Activated CD8-positive, alpha-beta T cell treated with anti-CD3 and anti-CD28 coated beads for 36 hours (primary cell): ENCODE measurements around the gene ITGB5. TPM values are rescaled to one million over a fixed set of nuclear protein-coding genes. Genes with fewer than 3 reads are reported as not detected.

Source experiments
- ATAC-seq: fragments of 200-7000 bp; cut with Tn5 transposase; one replicate; pipeline ENCODE4 v1.10.0; 2021; ENCODE audit warnings: mild to moderate bottlenecking, moderate library complexity
- CTCF ChIA-PET: fragments of 350-600 bp; sonication (Branson Sonifier 250); formaldehyde crosslinking; loops from one replicate; lab custom pipeline; 2021; ENCODE audit warnings: antibody characterized with exemption; lab: Charles Lee
- POLR2A ChIA-PET: fragments of 350-600 bp; sonication (Branson Sonifier 250); formaldehyde crosslinking; loops from one replicate; lab custom pipeline; 2021; ENCODE audit warnings: antibody characterized with exemption; lab: Charles Lee
- DNase-seq: peaks from one replicate; pipeline ENCODE4 v3.0.0-alpha.2; 2020
- H3K27ac Mint-ChIP-seq: one replicate; pipeline ENCODE4 v1.8.0; 2021; ENCODE audit warnings: mild to moderate bottlenecking, mixed read lengths
- H3K27me3 Mint-ChIP-seq: one replicate; pipeline ENCODE4 v1.8.0; 2021; ENCODE audit warnings: mixed read lengths
- H3K36me3 Mint-ChIP-seq: one replicate; pipeline ENCODE4 v1.8.0; 2021; ENCODE audit warnings: low read depth, mixed read lengths
- H3K4me1 Mint-ChIP-seq: one replicate; pipeline ENCODE4 v1.8.0; 2021; ENCODE audit warnings: low read depth, mixed read lengths
- H3K4me3 Mint-ChIP-seq: one replicate; pipeline ENCODE4 v1.8.0; 2021; ENCODE audit warnings: mild to moderate bottlenecking, moderate library complexity, mixed read lengths
- H3K9me3 Mint-ChIP-seq: one replicate; pipeline ENCODE4 v1.8.0; 2021; ENCODE audit warnings: mixed read lengths
- intact Hi-C: fragments of 100-400 bp; cut with micrococcal nuclease; formaldehyde crosslinking; loops from one replicate; pipeline ENCODE4 v1.10.0; 2022
- total RNA-seq, 2 experiments: library from RNA; stranded (reverse); gene quantifications; one replicate each; pipeline ENCODE4 v1.2.3, GENCODE V29; 2021
- TF ChIP-seq, protein P1 (sequence below): fragments of 200-600 bp; IDR thresholded peaks from one replicate; pipeline ENCODE4 v1.8.0; 2022; ENCODE audit warnings: antibody characterized with exemption, mild to moderate bottlenecking

Gene ITGB5
- total RNA-seq, 2 experiments from 2014 or later = 0.41 to 1.1 TPM

DNA sequence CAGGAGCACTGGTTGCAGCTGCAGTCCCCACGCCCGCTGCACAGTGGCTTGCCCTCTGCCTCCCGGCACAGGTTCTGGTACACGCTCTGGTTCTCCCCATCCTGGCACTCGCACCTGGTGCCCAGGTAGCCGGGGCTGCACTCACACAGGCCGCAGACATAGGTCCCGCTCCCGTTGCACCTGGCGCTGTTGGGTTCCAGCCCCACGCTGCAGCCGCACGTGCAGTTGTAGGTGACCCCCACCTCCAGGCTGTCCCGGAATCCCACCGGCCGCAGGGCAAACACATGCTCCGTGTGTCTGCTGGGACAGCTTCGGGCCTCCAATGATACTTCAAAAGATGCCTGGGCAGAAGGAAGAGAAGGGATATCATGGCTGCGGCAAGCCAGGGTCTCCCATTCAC, 90.7 kb downstream of the ITGB5 start:
- TF ChIP-seq, protein P1, sequence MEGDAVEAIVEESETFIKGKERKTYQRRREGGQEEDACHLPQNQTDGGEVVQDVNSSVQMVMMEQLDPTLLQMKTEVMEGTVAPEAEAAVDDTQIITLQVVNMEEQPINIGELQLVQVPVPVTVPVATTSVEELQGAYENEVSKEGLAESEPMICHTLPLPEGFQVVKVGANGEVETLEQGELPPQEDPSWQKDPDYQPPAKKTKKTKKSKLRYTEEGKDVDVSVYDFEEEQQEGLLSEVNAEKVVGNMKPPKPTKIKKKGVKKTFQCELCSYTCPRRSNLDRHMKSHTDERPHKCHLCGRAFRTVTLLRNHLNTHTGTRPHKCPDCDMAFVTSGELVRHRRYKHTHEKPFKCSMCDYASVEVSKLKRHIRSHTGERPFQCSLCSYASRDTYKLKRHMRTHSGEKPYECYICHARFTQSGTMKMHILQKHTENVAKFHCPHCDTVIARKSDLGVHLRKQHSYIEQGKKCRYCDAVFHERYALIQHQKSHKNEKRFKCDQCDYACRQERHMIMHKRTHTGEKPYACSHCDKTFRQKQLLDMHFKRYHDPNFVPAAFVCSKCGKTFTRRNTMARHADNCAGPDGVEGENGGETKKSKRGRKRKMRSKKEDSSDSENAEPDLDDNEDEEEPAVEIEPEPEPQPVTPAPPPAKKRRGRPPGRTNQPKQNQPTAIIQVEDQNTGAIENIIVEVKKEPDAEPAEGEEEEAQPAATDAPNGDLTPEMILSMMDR = no peak
- H3K36me3 Mint-ChIP-seq = no peaks in the 10 kb centered on the region
- H3K27ac Mint-ChIP-seq = no peak overlapping the region
- ATAC-seq (no peak), DNase-seq (no peak)
- intact Hi-C loops = no loop called here
- peaks cover 1% of the 10 kb centered on the region for H3K4me1 Mint-ChIP-seq
- peaks cover 3% of the 10 kb centered on the region for H3K27me3 Mint-ChIP-seq
- ChIA-PET CTCF (interaction anchor here (1.2 kb wide), 1 partner anchor 35 kb away, joined by 4 read pairs; no protein-coding TSS in a partner anchor), POLR2A (no interaction called here)
- H3K4me3 Mint-ChIP-seq = no peak overlapping the region
- no peaks in the 10 kb centered on the region for H3K9me3 Mint-ChIP-seq

GRCh38 chr3:124793054-124793739, 94.0 kb downstream of the ITGB5 start:
- no peaks in the 10 kb centered on the region for H3K9me3 Mint-ChIP-seq
- no peaks in the 10 kb centered on the region for H3K36me3 Mint-ChIP-seq
- DNase-seq = no peak
- ChIA-PET POLR2A (no interaction called here), CTCF (no interaction called here)
- ATAC-seq = no peak
- no peak overlapping the region for H3K4me3 Mint-ChIP-seq
- H3K27me3 Mint-ChIP-seq = peaks cover 6% of the 10 kb centered on the region
- H3K4me1 Mint-ChIP-seq = peaks cover 2% of the 10 kb centered on the region
- no peak overlapping the region for H3K27ac Mint-ChIP-seq
- TF ChIP-seq, protein P1 = no peak
- intact Hi-C loops = no loop called here

DNA sequence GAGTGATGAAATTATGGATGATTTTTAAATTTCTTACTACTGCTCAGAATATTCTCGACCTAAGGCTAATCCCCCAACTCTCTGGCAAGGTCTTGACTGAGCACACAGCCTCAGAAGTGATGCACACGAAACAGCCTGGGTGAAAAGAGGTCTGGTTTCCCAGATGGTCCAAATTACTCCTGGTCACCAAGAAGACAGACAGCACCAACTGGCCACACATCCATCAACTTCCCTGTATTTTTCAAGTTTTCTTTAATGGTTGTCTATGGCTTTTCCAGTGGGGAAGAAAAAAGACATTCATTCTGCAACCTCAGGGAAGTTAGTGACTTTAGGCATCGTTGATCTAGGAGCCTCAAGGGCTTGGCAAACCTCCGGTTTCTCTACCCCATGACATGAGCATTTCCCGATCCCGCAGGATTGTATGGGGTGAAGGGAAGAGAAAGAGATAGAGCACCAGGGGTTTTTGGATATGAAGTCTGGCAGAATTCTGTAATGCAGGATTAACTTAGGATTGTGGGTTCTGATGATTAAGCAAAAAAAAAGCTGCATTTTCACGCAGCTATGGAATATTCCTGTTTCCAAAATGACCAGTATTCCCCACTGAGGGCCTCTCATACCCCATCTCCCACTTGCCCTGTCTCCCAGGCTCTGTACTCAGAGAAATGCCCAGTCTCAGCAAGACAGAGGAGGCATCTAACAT, 94.7 kb downstream of the ITGB5 start:
- ATAC-seq (no peak), DNase-seq (no peak)
- Mint-ChIP-seq H3K4me1 (peaks cover 2% of the 10 kb centered on the region), H3K36me3 (no peaks in the 10 kb centered on the region), H3K27ac (no peak overlapping the region), H3K4me3 (no peak overlapping the region), H3K27me3 (peaks cover 6% of the 10 kb centered on the region), H3K9me3 (no peaks in the 10 kb centered on the region)
- TF ChIP-seq, protein P1 = no peak
- ChIA-PET POLR2A (interaction anchor here (1.0 kb wide), 1 partner anchor 13 kb away, joined by 3 read pairs; no protein-coding TSS in a partner anchor), CTCF (interaction anchor here (1.3 kb wide), 1 partner anchor 109 kb away, joined by 3 read pairs; no protein-coding TSS in a partner anchor)
- intact Hi-C loops = no loop called here

GRCh38 chr3:124791639-124792151, 95.5 kb downstream of the ITGB5 start:
- TF ChIP-seq, protein P1 = no peak
- Mint-ChIP-seq H3K27ac (no peak overlapping the region), H3K4me3 (no peak overlapping the region), H3K27me3 (peaks cover 6% of the 10 kb centered on the region), H3K4me1 (peaks cover 2% of the 10 kb centered on the region), H3K9me3 (no peaks in the 10 kb centered on the region), H3K36me3 (no peaks in the 10 kb centered on the region)
- no peak for ATAC-seq
- DNase-seq = no peak
- CTCF ChIA-PET = interaction anchor here (1.3 to 1.6 kb wide), 2 partner anchors 30 to 110 kb away, joined by 3 to 5 read pairs; no protein-coding TSS in a partner anchor
- intact Hi-C loops = no loop called here
- POLR2A ChIA-PET = interaction anchor here (1.0 kb wide), 1 partner anchor 12 kb away, joined by 3 read pairs; no protein-coding TSS in a partner anchor
